ENCODE results near the gene PLCB3. TPM values are rescaled to one million over a fixed set of nuclear protein-coding genes. Genes with fewer than 3 reads are reported as not detected.

PLCB3 gene
- total and polyA plus RNA-seq, 10 of the 15 experiments (the other 5 are each of a cell fraction or from before 2014, with no cell fraction given) = 0.03 to 10.3 (median 3.3) TPM

DNA sequence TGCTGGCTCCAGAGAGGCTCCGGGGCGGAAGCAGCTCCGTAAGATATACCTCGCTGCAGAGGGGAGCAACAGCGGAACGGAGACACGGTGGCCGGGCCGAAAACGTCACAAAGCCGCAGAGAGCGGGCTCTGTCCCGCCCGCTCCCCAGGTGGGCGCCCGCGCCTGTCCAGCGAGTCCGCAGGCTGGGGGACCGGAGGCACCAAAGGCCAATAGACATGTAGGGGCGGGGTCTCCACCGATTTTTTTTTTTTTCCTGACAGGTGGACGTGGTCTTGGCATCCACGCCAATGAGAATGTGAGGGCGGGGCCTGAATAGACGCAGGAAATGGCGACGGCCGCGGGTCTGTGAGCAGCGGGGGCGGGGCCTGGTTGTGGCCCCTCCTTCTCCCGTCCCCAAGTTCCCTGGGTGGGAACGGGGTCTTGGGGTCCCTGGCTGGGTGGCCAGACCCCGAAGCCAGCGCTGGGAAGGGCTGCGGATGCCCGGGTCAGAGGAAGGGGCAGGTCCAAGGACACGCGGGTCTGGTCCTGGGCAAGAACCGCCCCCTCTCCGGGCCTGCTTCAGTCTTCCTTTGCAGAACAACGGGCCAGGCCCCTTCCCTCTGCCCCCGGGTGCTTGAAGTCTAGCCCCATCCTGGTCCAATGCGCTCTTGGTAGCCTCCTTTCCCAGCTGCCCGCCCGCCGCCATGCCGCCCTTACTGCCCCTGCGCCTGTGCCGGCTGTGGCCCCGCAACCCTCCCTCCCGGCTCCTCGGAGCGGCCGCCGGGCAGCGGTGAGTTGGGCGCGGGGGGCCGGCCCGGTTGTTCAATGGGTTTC, 21.0 kb upstream of the PLCB3 start, which contains the start of gene DNAJC4 (continued):
- TF ChIP-seq, protein P1, sequence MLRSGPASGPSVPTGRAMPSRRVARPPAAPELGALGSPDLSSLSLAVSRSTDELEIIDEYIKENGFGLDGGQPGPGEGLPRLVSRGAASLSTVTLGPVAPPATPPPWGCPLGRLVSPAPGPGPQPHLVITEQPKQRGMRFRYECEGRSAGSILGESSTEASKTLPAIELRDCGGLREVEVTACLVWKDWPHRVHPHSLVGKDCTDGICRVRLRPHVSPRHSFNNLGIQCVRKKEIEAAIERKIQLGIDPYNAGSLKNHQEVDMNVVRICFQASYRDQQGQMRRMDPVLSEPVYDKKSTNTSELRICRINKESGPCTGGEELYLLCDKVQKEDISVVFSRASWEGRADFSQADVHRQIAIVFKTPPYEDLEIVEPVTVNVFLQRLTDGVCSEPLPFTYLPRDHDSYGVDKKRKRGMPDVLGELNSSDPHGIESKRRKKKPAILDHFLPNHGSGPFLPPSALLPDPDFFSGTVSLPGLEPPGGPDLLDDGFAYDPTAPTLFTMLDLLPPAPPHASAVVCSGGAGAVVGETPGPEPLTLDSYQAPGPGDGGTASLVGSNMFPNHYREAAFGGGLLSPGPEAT (IDR thresholded peaks at IDR 0.05; ENCODE audit: low read depth) = no peak
- TF ChIP-seq USF2 (IDR thresholded peaks at IDR 0.05; ENCODE audit: borderline replicate concordance, low read depth, low read length) (no peak), BCL3 (IDR thresholded peaks at IDR 0.05; ENCODE audit: borderline replicate concordance, insufficient read depth, low read depth, low read length, poor library complexity, severe bottlenecking) (no peak), NBN (IDR thresholded peaks at IDR 0.05) (peak; percentile 54; the same call in 1 of the 2 replicates), ZSCAN29 (IDR thresholded peaks at IDR 0.05) (no peak), GATAD2B (conservative IDR thresholded peaks at IDR 0.05; ENCODE audit: low read depth) (peak; percentile 87; the same call in 1 of the 2 replicates), SMAD1 (IDR thresholded peaks at IDR 0.05; ENCODE audit: low read depth, partially characterized antibody) (no peak), HCFC1 (IDR thresholded peaks at IDR 0.05; ENCODE audit: low read length) (peak; percentile 14; the same call in 1 of the 2 replicates), GABPA (IDR thresholded peaks at IDR 0.05; ENCODE audit: low read depth) (no peak), MEF2A (IDR thresholded peaks at IDR 0.05; ENCODE audit: insufficient read depth, low read depth, low read length) (no peak), USF1 (IDR thresholded peaks at IDR 0.05; ENCODE audit: borderline replicate concordance, extremely low read length, insufficient read depth, low read depth, low read length) (no peak), TAF1 (IDR thresholded peaks at IDR 0.05; ENCODE audit: borderline replicate concordance, low read depth, low read length) (0 out of 2 replicates have a peak, but pooled peaks have one; percentile 21), CEBPB (IDR thresholded peaks at IDR 0.05; ENCODE audit: borderline replicate concordance in 1 of 2, low read depth in 2 of 2, low read length in 2 of 2) (no peak), EGR1 (IDR thresholded peaks at IDR 0.05; ENCODE audit: borderline replicate concordance in 1 of 2, low read depth in 2 of 2, low read length in 2 of 2) (peak in 1 of 2 experiments; percentile 31; a peak in 1 of 3 replicates), ZBED1 (IDR thresholded peaks at IDR 0.05; ENCODE audit: borderline replicate concordance) (no peak), JUNB (IDR thresholded peaks at IDR 0.05) (no peak), HDAC2 (IDR thresholded peaks at IDR 0.05) (no peak)
- TF ChIP-seq, protein P2, sequence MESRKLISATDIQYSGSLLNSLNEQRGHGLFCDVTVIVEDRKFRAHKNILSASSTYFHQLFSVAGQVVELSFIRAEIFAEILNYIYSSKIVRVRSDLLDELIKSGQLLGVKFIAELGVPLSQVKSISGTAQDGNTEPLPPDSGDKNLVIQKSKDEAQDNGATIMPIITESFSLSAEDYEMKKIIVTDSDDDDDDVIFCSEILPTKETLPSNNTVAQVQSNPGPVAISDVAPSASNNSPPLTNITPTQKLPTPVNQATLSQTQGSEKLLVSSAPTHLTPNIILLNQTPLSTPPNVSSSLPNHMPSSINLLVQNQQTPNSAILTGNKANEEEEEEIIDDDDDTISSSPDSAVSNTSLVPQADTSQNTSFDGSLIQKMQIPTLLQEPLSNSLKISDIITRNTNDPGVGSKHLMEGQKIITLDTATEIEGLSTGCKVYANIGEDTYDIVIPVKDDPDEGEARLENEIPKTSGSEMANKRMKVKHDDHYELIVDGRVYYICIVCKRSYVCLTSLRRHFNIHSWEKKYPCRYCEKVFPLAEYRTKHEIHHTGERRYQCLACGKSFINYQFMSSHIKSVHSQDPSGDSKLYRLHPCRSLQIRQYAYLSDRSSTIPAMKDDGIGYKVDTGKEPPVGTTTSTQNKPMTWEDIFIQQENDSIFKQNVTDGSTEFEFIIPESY (IDR thresholded peaks at IDR 0.05) = no peak
- TF ChIP-seq, protein P3, sequence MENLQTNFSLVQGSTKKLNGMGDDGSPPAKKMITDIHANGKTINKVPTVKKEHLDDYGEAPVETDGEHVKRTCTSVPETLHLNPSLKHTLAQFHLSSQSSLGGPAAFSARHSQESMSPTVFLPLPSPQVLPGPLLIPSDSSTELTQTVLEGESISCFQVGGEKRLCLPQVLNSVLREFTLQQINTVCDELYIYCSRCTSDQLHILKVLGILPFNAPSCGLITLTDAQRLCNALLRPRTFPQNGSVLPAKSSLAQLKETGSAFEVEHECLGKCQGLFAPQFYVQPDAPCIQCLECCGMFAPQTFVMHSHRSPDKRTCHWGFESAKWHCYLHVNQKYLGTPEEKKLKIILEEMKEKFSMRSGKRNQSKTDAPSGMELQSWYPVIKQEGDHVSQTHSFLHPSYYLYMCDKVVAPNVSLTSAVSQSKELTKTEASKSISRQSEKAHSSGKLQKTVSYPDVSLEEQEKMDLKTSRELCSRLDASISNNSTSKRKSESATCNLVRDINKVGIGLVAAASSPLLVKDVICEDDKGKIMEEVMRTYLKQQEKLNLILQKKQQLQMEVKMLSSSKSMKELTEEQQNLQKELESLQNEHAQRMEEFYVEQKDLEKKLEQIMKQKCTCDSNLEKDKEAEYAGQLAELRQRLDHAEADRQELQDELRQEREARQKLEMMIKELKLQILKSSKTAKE (IDR thresholded peaks at IDR 0.05; ENCODE audit: low read depth, poor library complexity, severe bottlenecking) = no peak
